ENCODE measurements around the gene EIF5. TPM values are rescaled to one million over a fixed set of nuclear protein-coding genes. Genes with fewer than 3 reads are reported as not detected.

Gene EIF5
- total and polyA plus RNA-seq, 2 of the 8 experiments (the other 6 are each of a cell fraction or from before 2014, with no cell fraction given), result 179 to 323 TPM

- TF ChIP-seq SIRT6 (IDR thresholded peaks at IDR 0.05; ENCODE audit: low read length), result no peak
- no peak for TF ChIP-seq YY1 (IDR thresholded peaks at IDR 0.05; ENCODE audit: low read depth, low read length)
- TF ChIP-seq EP300 (IDR thresholded peaks at IDR 0.05; ENCODE audit: borderline replicate concordance in 1 of 2, low read depth in 2 of 2, low read length in 2 of 2), result no peak
- no peak for TF ChIP-seq KDM1A (IDR thresholded peaks at IDR 0.05; ENCODE audit: borderline replicate concordance, low read length)
- no peak for TF ChIP-seq CBX5 (IDR thresholded peaks at IDR 0.05; ENCODE audit: low read depth, low read length)
Measured at GRCh38 chr14:103288076-103288766, 45.8 kb upstream of the EIF5 start (continued).
